GM12874 (cell line): ENCODE measurements around the gene DLEC1.

Source experiments
- CTCF ChIP-seq: IDR thresholded peaks from 2 replicates; pipeline ENCODE4 v1.5.1; 2011; ENCODE audit warnings: low read depth, mild to moderate bottlenecking, control low read depth, low read length, moderate library complexity; ENCODE audit not compliant: insufficient read depth

Gene DLEC1

DNA sequence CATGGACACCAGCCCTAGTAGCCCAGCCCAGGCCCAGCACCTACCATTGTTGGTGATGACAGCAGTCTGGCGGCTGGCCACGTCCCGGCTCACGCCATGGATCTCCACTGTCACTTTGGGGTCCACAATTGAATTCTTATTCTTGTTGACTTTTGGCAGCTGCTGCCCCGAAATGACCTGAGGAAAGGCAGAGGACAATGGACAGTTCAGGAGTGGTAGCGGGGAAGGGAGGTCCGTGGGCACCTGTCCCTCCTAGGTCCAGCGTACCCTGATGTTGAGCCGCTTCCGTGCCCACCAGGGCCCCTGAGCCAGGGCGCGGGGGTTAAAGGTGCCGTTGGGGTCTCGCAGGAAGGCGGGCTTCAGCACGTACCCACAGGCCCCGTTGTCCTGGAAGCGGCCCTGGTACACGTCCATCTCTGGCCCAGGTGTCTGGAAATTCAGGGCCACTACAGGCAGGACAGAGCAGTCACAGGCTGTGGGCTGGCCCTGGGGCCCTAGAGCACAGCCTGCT is 30.8 kb upstream of the DLEC1 start:
- TF ChIP-seq CTCF = no peak

GRCh38 chr3:38008971-38009580 is 29.9 kb upstream of the DLEC1 start:
- TF ChIP-seq CTCF = no peak

- no peak for TF ChIP-seq CTCF
Measured at GRCh38 chr3:38009807-38010591, 29.0 kb upstream of the DLEC1 start.

- TF ChIP-seq CTCF = no peak
Measured at GRCh38 chr3:38011111-38011510, 27.9 kb upstream of the DLEC1 start.

DNA sequence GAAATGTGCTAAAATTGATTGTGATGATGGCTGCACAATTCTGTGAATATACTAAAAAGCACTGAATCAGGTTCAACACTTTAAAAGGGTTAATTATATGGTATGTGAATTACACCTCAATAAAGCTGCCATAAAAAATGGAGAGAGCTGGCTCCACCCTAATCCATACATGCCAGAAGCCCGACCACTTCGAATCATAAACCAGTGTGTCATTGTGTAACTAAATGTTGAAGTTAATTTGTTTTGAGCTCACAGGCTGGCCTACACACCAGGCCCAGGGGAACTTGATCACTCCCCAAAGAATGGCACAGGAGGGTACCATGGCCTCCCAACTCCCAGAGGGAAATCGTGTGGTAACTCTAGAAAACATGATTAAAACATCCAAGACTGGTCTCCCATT is 23.5 kb upstream of the DLEC1 start:
- no peak for TF ChIP-seq CTCF

DNA sequence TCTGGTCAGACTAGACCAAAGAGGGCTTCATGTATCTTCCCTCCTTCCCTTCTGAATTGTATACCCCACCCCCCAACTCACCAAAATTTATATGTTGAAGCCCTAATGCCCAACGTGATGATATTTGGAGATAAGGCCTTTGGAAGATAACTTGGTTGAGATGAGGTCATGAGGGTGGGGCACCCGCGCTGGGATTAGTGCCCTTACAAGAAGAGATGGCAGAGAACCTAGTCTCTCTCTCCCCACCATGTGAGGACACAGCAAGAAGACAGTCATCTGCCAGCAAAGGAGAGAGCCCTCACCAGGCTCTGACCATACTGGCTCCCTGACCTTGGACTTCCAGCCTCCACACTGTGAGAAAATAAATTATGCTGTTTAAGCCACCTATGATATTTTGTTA is 23.0 kb upstream of the DLEC1 start:
- no peak for TF ChIP-seq CTCF

DNA sequence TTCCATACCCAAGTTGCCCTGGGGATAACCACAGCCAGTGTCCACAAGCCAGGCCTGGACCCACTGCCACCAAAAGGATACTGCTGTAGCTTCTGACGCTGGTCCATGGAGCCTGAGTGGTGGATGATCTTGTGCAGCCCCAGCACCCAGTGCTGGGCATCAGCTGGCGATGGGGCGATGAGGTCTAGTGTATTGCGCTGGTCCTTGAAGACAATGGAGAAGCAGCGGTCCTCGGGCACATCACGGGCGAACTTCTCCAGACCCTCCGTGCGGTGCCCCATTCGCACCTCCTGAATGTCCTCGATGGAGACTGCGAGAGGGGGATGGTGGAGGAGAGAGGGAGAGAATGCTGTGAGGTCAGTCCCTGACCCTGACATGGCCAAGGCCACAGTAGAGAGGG is 22.6 kb upstream of the DLEC1 start:
- TF ChIP-seq CTCF = no peak
